Upper lobe of left lung (tissue), 4 donors: ENCODE results near the gene GNA12.

Experiments
- EP300 ChIP-seq, 4 donors: sonication (generic); formaldehyde crosslinking; IDR thresholded peaks; one replicate each; pipeline ENCODE4 v1.5.1; 2017; ENCODE audit warnings: antibody characterized with exemption in 4 of 4, control low read depth in 2 of 4
- TF ChIP-seq, protein P1 (sequence below), 6 experiments: fragments of 450-650 bp in 4 of 6; fragments of 200-600 bp in 2 of 6; sonication (generic) in 2 of 6; IDR thresholded peaks; one replicate each; pipeline ENCODE4 v1.5.1; 2016 to 2019; ENCODE audit warnings: antibody characterized with exemption in 6 of 6

DNA sequence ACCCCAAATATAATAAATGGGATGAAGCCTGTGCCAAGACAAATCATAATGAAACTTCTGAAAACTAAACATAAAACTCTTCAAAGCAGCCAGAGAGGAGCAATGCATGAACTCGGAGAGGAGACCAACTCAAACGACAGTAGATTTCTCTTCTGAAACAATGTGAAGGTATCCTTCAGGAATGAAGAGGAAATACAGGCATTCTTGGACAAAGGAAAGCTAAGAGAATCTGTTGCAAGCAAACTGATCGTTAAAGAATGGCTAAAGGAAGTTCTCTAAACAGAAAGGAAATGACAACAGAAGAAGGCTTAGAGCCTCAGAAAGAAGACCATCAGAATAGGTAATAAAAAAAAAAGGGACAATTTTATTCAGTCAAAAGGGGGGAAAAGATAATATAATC lies 6.6 kb downstream of the GNA12 start:
- no peak for TF ChIP-seq EP300 (IDR thresholded peaks at IDR 0.05)
- TF ChIP-seq, protein P1, sequence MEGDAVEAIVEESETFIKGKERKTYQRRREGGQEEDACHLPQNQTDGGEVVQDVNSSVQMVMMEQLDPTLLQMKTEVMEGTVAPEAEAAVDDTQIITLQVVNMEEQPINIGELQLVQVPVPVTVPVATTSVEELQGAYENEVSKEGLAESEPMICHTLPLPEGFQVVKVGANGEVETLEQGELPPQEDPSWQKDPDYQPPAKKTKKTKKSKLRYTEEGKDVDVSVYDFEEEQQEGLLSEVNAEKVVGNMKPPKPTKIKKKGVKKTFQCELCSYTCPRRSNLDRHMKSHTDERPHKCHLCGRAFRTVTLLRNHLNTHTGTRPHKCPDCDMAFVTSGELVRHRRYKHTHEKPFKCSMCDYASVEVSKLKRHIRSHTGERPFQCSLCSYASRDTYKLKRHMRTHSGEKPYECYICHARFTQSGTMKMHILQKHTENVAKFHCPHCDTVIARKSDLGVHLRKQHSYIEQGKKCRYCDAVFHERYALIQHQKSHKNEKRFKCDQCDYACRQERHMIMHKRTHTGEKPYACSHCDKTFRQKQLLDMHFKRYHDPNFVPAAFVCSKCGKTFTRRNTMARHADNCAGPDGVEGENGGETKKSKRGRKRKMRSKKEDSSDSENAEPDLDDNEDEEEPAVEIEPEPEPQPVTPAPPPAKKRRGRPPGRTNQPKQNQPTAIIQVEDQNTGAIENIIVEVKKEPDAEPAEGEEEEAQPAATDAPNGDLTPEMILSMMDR (IDR thresholded peaks at IDR 0.05), result no peak
